LNCaP clone FGC (cell line): ENCODE data around the gene IRX4.

ENCODE experiments used
- DNase-seq: peaks from one replicate; pipeline ENCODE4 v3.0.0-alpha.2; 2011; ENCODE audit warnings: low read depth
- H3K4me3 ChIP-seq: 2 replicates; pipeline ENCODE4 v1.5.1; 2011; ENCODE audit warnings: mild to moderate bottlenecking, low read depth, low read length, control low read depth
- TF ChIP-seq, protein P1 (sequence below): IDR thresholded peaks from 2 replicates; pipeline ENCODE4 v1.5.1; 2012; ENCODE audit warnings: mild to moderate bottlenecking; ENCODE audit not compliant: control insufficient read depth, insufficient read depth; ENCODE audit errors: extremely low read depth

The IRX4 gene

GRCh38 chr5:1882337-1883119 is at the start of gene IRX4:
Gene IRX4 (minus strand): TSS chr5:1882925. CDS start chr5:1882647, 278 bp downstream.
- TF ChIP-seq, protein P1, sequence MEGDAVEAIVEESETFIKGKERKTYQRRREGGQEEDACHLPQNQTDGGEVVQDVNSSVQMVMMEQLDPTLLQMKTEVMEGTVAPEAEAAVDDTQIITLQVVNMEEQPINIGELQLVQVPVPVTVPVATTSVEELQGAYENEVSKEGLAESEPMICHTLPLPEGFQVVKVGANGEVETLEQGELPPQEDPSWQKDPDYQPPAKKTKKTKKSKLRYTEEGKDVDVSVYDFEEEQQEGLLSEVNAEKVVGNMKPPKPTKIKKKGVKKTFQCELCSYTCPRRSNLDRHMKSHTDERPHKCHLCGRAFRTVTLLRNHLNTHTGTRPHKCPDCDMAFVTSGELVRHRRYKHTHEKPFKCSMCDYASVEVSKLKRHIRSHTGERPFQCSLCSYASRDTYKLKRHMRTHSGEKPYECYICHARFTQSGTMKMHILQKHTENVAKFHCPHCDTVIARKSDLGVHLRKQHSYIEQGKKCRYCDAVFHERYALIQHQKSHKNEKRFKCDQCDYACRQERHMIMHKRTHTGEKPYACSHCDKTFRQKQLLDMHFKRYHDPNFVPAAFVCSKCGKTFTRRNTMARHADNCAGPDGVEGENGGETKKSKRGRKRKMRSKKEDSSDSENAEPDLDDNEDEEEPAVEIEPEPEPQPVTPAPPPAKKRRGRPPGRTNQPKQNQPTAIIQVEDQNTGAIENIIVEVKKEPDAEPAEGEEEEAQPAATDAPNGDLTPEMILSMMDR = no peak
- peak; percentile 41 for DNase-seq
- peak within 1 kb of the TSS; percentile 75 for H3K4me3 ChIP-seq

DNA sequence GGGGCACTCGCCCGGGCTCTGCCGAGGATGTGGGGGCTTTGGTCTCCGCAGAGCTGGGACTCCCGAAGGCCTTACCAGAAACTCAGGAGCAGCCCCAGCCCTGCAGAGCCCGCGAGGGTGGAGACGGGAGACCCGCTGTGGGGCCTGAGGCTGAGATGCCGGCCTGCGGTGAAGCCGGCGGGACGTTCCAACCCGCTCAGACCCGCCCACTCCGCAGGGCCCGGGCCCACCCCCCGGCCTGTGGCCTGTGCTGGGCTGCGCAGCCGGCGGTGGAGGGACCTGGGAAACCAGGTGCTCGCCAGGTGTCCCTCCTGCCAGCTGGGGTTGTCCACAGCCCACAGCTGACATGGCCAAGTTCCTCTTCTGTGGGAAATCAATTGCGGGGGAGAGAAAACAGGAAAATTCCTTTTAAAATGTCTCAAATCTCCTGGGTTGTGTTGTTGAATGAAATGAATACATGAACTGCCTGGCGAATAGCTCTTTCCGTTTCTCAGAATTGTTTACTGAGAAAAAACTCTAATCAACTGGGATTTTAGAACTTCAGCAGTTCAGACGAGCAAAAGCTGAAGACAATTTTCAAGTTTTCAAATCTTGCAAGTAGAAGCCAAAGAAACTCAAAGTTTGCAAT is 49.0 kb upstream of the IRX4 start:
- H3K4me3 ChIP-seq = no peak overlapping the region
- DNase-seq = no peak
- TF ChIP-seq, protein P1 = no peak

DNA sequence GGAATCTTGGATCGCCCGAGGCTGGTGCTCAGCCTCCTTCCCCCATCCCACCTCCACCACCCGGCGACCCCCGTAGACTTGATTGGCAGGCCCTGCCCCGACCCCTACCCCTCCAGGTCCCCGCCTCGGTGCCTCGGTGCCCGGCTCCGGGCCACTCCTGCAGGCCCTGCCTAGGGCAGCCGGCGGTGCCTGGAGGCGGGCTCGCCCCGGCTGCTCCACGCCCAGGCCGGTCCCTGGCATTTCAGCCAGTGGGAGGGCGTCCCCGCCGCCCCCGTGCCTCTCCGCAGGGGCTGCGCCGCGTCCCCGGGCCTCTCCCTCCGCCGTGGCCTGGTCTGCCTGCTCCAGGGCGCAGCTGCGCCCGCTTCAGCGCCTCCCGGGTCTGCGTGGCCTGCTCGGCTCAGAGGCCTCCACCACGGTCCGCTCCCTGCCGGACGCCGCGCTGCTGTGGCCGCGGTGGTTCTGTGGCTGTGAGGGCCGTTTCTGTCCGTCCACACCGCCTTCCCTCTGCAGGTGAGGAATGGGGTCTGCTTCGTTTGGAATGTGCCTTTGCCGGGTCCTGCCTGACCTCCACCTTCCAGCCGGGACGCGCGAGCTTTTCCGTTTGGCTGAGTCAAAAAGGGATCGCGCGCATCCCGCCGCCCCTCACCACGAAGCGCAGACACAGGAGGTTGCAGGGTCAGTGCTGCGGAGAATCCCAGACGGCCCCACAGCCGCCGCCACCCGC is 48.3 kb upstream of the IRX4 start:
- DNase-seq = no peak
- H3K4me3 ChIP-seq = no peak overlapping the region
- TF ChIP-seq, protein P1 = no peak

GRCh38 chr5:1930501-1930879 is 47.8 kb upstream of the IRX4 start:
- TF ChIP-seq, protein P1 = no peak
- no peak overlapping the region for H3K4me3 ChIP-seq
- DNase-seq = no peak

DNA sequence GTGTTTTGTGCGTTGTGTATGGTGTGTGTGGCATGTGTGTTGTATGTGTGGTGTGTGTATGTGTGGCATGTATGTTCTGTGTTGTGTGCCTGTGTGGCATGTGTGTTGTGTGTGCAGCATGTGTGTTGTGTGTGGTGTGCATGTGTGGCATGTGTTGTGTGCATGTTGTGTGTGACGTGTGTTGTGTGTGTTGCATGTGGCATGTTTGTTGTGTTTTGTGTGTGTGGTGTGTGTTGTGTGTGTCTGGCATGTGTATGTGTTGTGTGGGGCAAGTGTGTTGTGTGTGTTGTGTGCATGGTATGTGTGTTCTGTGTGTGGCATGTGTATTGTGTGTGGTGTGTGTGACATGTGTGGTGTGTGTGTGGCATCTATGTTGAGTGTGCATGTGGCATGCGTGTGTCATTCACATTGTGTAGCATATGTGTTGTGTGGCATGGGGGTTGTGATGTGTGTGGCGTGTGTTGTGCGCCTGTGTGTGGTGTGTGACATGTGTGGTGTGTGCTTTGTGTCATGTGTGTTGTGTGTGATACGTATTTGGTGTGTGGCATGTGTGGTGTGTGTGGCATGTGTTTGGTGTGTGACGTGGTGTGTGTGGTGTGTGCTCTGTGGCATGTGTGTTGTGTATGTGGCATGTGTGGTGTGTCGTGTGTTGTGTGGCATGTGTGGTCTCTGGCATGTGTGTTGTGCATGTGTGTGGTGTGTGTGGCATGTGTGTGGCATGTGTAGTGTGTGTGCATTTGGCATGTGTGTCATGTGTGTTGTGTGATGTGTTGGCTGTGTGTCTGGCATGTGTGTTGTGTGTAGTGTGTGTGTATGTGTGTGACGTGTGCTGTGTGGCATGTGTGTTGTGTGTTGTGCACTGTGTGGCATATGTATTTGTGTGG is 46.6 kb upstream of the IRX4 start:
- H3K4me3 ChIP-seq = no peak overlapping the region
- TF ChIP-seq, protein P1 = no peak
- DNase-seq = no peak

DNA sequence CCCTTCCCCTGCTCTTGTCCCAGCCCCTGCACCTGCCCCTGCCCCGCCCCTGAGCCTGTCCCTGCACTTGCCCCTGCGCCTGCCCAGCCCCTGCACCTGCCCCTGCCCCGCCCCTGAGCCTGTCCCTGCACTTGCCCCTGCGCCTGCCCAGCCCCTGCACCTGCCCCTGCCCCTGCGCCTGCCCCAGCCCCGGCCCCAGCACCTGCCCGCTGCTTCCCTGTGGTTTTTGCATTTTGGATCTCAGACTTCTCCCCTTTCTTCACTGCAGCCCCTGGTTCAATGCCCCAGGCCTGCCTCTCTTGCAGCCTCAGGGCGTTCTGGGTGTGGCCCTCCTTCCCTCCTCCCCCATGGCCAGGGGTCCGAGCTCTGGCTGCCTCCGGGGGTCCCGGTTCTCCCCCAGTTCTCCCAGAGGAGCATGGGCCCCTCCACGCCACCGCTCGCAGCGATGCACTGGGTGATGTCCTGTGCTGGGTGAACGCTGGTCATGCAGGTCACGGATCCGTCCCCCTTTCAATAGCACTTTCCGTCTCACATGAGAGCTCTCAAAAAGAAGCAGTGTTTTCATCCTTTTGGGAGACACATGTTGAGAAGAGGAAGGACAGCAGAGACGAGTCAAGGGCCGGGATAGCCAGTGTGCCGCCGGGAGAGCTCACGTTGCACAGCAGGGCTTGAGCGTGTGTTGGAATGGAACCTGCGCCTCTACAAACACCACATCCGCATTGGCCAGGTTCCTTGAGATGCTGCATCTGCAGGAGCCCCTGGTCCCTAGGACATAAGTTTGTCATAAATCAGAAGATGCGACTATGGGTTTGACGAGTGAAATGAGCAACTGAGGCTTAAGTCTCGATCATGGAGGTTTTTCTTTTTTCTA is 44.0 kb upstream of the IRX4 start:
- DNase-seq = no peak
- TF ChIP-seq, protein P1 = no peak
- no peak overlapping the region for H3K4me3 ChIP-seq
